Adipose tissue (tissue), 3 donors: ENCODE results near the gene RBM20. TPM values are rescaled to one million over a fixed set of nuclear protein-coding genes. Genes with fewer than 3 reads are reported as not detected.
"Not testable (repeated sequence)": the region's sequence is repeated elsewhere in the genome, so short reads cannot be mapped to it uniquely, and the experiment has no call there.

ENCODE experiments used
- H3K27ac ChIP-seq: one replicate; pipeline ENCODE4 v1.5.1; 2013; ENCODE audit warnings: low read depth, low read length
- WGBS, 3 donors: extraction: QIAGEN DNeasy Blood & Tissue Kit; methylation state at CpG; one replicate each; pipeline ENCODE4 v1.1.7; 2013; 5-methylcytosine and 5-hydroxymethylcytosine counted together
- polyA plus RNA-seq, 3 donors: library from polyadenylated mRNA; stranded (reverse); fragments of 200-250 nt; gene quantifications; one replicate each; pipeline ENCODE4 v1.2.3, GENCODE V29; 2013
- donor health status: healthy with polysubstance abuse.
- donor health status: Bipolar disorder and iron deficiency.
- donor health status: healthy.

RBM20 gene
- polyA plus RNA-seq, 3 donors: 0.67 to 7.1 (median 1.6) TPM

- H3K27ac ChIP-seq: no peak overlapping the region
- 40 to 54% (median 48%) methylated on average over 14 of the region's 14 CpGs for WGBS, 3 donors
Observed at GRCh38 chr10:110642204-110643034, 1.7 kb upstream of the RBM20 start.

- H3K27ac ChIP-seq: no peak overlapping the region
- WGBS, 3 donors: 7 to 9% (median 9%) methylated on average over 40 of the region's 40 CpGs
Observed at GRCh38 chr10:110643035-110643652, 992 bp upstream of the RBM20 start.

GRCh38 chr10:110644598-110645462, 694 bp downstream of the RBM20 start:
- 31 to 36% (median 32%) methylated on average over 31 of the region's 31 CpGs for WGBS, 3 donors
- H3K27ac ChIP-seq: no peak overlapping the region

- 76 to 82% (median 77%) methylated on average over 13 of the region's 13 CpGs for WGBS, 3 donors
- H3K27ac ChIP-seq: no peak overlapping the region
Observed at GRCh38 chr10:110646417-110647135, 2.4 kb downstream of the RBM20 start.

GRCh38 chr10:110647136-110647430, 2.9 kb downstream of the RBM20 start:
- 69 to 78% (median 77%) methylated on average over 3 of the region's 3 CpGs for WGBS, 3 donors

GRCh38 chr10:110648692-110649346, 4.7 kb downstream of the RBM20 start:
- 87 to 94% (median 92%) methylated on average over 3 of the region's 3 CpGs for WGBS, 3 donors

More at GRCh38 chr10:110647136-110647430, 2.9 kb downstream of the RBM20 start:
- no peak overlapping the region for H3K27ac ChIP-seq

GRCh38 chr10:110649347-110650264, 5.5 kb downstream of the RBM20 start:
- no peak overlapping the region for H3K27ac ChIP-seq
- 60 to 73% (median 68%) methylated on average over 6 of the region's 6 CpGs for WGBS, 3 donors

More at GRCh38 chr10:110648692-110649346, 4.7 kb downstream of the RBM20 start:
- no peak overlapping the region for H3K27ac ChIP-seq

DNA sequence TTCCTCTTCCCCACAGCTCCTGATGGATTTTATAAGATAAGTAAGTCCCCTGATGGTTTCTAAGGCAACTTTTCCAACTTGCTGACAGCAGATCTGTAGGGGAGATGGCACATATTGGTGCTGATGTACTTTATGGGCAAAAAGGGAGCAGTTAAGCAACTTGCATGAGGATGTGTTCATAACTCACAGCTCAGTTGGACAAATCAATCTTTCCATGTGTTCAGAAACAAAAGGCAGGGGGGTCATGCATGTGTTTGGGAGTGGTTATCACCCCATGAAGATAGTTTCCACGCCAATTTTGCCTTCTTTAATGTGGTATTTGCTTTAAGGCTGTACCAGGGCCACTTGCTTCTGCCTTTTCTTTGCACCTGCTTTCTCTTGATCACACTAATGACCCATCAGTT, 6.1 kb downstream of the RBM20 start:
- WGBS, 3 donors: 55 to 82% (median 66%) methylated on average over 1 of the region's 1 CpG
- no peak overlapping the region for H3K27ac ChIP-seq

DNA sequence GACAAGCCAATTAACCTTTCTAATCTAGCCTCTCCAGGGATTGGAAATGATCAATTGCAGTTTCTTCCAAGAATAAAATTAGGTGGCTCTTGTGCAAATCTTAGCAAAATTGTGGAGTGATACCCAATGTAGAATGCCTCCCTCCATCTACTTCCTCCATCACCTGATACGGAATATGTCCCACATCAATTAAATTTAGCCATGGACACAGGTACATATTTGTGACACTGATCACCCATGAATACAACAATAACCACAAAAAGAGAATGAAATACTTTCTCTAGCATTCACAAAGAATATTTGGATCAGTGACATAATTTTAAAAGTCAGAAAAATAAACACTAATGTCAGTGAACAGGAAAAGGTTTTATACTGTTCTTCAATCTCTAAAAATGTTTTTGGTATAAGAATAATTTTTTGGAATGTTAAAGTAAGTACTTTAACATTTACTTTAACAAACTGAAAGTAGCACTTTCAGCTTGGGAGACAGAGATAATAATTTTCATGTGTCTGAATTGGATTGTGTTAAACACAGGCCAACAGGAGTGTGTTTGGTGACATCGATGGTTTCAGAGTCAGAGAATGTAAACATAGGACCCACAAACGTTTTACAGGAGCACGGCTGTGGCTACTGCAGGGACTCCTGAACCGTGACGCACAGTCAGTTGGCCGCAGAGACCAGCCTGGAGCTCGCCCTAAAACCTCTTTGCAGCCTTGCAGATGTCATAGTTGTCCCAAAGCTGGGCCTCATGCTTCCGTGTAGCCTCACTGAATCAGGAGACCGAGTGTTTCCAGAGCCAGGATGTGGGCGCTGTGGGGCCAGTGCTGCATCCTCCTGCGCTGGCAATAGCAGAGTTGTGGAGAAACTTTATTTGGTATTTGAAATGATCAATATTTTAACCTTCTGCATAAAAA, 7.2 kb downstream of the RBM20 start:
- WGBS, 3 donors: 32 to 55% (median 39%) methylated on average over 12 of the region's 12 CpGs
- H3K27ac ChIP-seq: no peak overlapping the region

DNA sequence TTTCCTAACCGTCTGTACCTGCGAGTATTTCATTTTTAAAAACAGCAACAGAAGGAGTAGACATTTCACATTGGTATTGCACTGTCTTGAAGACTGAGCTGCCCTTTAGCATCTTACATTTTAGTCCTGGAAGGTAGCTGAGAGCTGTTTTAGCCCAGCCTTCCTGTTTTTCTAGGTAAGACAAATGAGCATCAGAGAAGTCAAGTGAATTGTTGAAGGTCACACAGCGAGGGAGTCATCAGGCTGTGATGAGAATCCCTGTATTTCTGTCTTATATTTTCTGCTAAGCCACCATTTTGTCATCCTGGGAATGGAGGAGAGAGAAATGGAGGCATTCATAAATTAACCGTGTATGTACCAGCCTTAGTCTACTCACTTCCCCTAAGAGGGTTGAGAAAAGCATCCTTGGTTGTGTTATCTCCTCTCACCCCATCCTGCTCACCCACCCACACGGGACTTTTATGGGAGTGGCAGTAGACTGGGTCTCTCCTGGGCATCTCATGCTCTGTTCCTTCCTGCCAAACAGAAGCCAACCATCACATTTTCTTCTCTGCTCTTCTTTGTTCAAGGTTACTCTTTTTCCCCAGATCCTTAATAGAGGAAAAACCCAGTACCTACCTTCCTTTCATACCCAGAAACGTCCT, 8.5 kb downstream of the RBM20 start:
- H3K27ac ChIP-seq: no peak overlapping the region
- 71 to 86% (median 80%) methylated on average over 6 of the region's 6 CpGs for WGBS, 3 donors

DNA sequence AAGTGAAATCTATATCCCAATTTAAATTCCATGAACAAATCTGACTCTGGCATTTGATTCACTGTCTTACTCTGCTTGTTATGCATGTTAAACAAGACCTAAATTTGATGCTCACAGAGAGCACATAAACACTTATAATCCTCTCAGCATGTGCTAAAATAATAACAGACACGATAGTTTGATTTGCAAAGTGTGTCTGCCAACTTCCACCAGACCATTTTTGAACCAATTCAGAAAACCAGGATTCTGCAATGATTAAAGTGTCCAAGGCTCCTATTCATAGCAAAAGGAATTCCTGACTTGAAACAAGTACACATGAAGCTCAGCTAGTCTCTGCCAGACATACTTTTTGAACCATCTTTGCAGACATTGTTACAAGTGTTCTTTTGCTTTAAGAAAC, 11.2 kb downstream of the RBM20 start:
- 44 to 58% (median 56%) methylated on average over 1 of the region's 1 CpG for WGBS, 3 donors

GRCh38 chr10:110656612-110657011, 12.5 kb downstream of the RBM20 start:
- H3K27ac ChIP-seq: no peak overlapping the region
- WGBS, 3 donors: 94 to 97% (median 95%) methylated on average over 4 of the region's 4 CpGs

More for the DNA sequence above, 11.2 kb downstream of the RBM20 start:
- no peak overlapping the region for H3K27ac ChIP-seq

DNA sequence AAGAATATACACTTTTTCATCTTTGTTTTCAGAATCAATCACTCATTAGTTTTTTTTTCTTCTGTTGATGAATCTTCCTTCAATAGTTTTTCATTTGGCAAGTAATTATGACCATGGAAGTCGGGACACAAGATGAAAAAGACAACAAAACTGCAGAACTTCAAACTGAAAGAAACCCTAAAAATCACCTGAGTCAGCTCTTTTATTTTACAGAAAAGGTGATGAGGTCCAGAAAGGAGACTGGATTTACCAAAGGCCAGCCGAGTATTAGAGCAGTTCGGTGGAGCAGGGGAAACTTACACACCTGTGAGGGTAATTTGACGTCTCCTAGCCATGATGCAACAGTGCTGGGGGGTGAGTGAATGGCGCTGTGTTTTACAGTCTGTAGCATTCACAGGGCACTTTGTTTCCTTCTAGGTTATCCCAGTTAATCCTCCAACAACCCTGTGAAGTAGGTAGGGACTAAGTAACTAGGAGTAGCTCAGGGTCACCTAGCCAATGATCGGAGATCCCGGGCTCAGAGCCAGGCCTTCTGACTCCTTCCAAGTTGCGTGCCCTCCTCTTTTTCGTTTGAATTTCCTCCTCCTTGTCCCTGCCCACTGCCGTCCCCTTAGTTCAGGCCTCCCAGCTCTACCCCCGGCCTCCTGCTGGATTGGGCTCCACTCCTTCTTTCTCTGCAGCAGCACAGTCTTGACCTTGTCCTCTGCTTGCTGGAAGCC, 14.0 kb downstream of the RBM20 start:
- WGBS, 3 donors: 70 to 84% (median 79%) methylated on average over 11 of the region's 11 CpGs
- H3K27ac ChIP-seq: no peak overlapping the region

GRCh38 chr10:110659558-110659957, 15.4 kb downstream of the RBM20 start:
- 44 to 64% (median 48%) methylated on average over 1 of the region's 1 CpG for WGBS, 3 donors
- H3K27ac ChIP-seq: no peak overlapping the region

DNA sequence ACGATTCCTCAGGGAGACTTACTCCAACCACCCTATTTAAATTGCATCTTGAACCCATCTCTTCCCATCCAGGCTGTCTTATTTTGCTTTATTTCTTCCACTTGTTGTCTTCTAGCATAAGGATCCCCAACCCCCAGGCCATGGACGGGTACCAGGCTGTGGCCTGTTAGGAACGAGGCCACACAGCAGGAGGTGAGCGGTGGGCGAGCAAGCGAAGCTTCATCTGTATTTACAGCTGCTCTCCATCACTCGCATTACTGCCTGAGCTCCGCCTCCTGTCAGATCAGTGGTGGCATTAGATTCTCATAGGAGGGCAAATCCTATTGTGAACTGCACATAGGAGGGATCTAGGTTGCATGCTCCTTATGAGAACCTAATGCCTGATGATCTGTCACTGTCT, 16.2 kb downstream of the RBM20 start:
- WGBS, 3 donors: 76 to 89% (median 87%) methylated on average over 8 of the region's 8 CpGs
- not testable (repeated sequence) for H3K27ac ChIP-seq
